ENCODE data around the gene SLC2A3. TPM values are rescaled to one million over a fixed set of nuclear protein-coding genes. Genes with fewer than 3 reads are reported as not detected.
"Not testable (repeated sequence)": the region's sequence is repeated elsewhere in the genome, so short reads cannot be mapped to it uniquely, and the experiment has no call there.

The SLC2A3 gene
- polyA plus RNA-seq, 2 donors: 1.2 to 2.1 TPM

DNA sequence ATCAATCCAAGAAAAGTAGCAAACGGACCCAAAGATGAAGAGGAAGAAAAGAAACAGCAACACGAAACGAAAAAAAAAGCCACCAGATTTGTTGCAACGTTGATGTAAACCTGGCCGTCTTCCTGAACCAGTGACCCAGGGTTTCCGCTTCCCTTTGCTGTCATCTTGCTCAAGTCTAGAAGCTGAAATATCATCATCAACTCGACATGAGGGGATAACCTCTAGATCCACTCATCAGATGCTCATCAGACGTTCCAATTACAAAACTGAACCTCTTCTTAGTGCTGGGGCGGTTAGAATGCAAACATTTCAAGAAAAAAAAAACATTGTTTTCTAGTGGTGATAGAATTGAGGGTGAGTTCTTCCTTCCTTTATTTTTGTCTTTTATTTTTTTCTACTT lies 36.3 kb upstream of the SLC2A3 start:
- not testable (repeated sequence) for H3K27ac ChIP-seq (ENCODE audit: low read depth in 2 of 2, low read length in 1 of 2); H3K27me3 ChIP-seq (ENCODE audit: control insufficient read depth in 1 of 2, insufficient read depth in 2 of 2, low read length in 2 of 2); H3K9me3 ChIP-seq (ENCODE audit: control insufficient read depth in 2 of 2, insufficient read depth in 1 of 2, low read depth in 1 of 2, low read length in 1 of 2); H3K36me3 ChIP-seq (ENCODE audit: control insufficient read depth in 2 of 2, insufficient read depth in 2 of 2, low read length in 1 of 2); H3K4me1 ChIP-seq (ENCODE audit: control insufficient read depth in 2 of 2, insufficient read depth in 2 of 2, low read length in 1 of 2); H3K4me3 ChIP-seq (ENCODE audit: low read depth in 1 of 2, low read length in 2 of 2)
- 27 to 37% methylated on average over 3 of the region's 9 CpGs for WGBS, 2 donors

DNA sequence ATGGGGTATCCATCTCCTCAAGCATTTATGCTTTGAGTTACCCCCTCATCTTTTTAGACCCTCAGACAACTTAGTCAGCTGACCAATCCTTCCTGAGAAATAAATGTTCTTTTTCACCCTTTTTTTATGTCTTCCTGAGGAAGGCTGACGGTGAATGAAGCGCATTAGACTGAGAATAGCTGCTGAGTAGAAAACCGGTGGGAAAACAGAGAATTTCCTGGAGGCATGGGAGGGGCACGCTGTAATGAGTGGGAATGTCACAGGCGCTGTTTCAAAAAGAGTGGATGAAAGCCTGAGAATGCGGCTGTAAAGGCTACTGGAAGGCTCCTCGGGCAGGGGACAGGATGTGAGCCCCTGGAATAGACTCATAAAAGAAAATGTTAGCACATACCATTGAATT lies 35.8 kb upstream of the SLC2A3 start:
- H3K9me3 ChIP-seq (ENCODE audit: control insufficient read depth in 2 of 2, insufficient read depth in 1 of 2, low read depth in 1 of 2, low read length in 1 of 2); H3K27me3 ChIP-seq (ENCODE audit: control insufficient read depth in 1 of 2, insufficient read depth in 2 of 2, low read length in 2 of 2); H3K36me3 ChIP-seq (ENCODE audit: control insufficient read depth in 2 of 2, insufficient read depth in 2 of 2, low read length in 1 of 2); H3K27ac ChIP-seq (ENCODE audit: low read depth in 2 of 2, low read length in 1 of 2); H3K4me1 ChIP-seq (ENCODE audit: control insufficient read depth in 2 of 2, insufficient read depth in 2 of 2, low read length in 1 of 2); H3K4me3 ChIP-seq (ENCODE audit: low read depth in 1 of 2, low read length in 2 of 2): not testable (repeated sequence)
- WGBS, 2 donors: 13 to 30% methylated on average over 3 to 5 of the region's 7 CpGs

DNA sequence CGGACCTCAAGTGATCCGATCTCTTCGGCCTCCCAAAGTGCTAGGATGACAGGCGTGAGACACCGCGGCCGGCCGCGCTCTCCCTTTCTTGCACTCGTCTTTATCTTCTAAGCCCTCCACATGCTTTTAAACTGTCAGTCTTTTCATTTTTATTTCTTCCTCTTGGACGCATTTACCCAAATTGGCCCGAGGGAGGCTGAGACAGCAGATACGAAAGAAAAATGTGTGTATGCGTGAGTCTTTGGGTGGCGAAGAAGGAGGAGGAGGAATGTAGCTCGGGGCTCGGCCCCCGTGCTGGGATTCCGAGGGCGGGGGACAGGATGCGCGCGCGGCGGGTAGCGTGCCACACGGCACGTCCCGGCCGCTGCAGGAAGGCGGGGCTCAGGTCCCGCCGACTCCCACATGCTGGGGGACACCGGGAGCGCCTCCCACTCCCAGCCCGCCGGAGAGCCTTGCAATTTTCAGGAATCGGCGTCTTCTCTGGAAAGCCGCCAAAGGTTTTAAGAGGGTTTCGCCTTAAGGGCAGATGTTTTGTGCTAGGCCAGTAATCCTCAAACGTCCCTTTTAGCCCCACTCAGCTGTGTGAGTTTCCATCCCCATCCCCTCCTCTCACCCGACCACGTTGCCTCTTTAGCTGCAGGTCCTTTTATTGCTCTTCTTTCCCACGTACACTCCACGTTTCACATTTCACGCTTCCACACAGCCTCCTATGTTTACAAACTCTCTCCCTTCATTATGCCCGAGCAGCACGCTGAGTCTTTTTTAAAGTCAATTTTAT lies 34.7 kb upstream of the SLC2A3 start:
- H3K9me3 ChIP-seq (ENCODE audit: control insufficient read depth in 2 of 2, insufficient read depth in 1 of 2, low read depth in 1 of 2, low read length in 1 of 2): no peaks in the 10 kb centered on the region
- no peaks in the 10 kb centered on the region for H3K27me3 ChIP-seq (ENCODE audit: control insufficient read depth in 1 of 2, insufficient read depth in 2 of 2, low read length in 2 of 2)
- H3K4me1 ChIP-seq (ENCODE audit: control insufficient read depth in 2 of 2, insufficient read depth in 2 of 2, low read length in 1 of 2): no peaks in the 10 kb centered on the region
- H3K4me3 ChIP-seq (ENCODE audit: low read depth in 1 of 2, low read length in 2 of 2): peak overlapping the region; percentile 14 to 49
- H3K36me3 ChIP-seq (ENCODE audit: control insufficient read depth in 2 of 2, insufficient read depth in 2 of 2, low read length in 1 of 2): no peaks in the 10 kb centered on the region
- H3K27ac ChIP-seq (ENCODE audit: low read depth in 2 of 2, low read length in 1 of 2): peak overlapping the region; percentile 32 to 86
- WGBS, 2 donors: 1% methylated on average over 46 to 49 of the region's 49 CpGs

DNA sequence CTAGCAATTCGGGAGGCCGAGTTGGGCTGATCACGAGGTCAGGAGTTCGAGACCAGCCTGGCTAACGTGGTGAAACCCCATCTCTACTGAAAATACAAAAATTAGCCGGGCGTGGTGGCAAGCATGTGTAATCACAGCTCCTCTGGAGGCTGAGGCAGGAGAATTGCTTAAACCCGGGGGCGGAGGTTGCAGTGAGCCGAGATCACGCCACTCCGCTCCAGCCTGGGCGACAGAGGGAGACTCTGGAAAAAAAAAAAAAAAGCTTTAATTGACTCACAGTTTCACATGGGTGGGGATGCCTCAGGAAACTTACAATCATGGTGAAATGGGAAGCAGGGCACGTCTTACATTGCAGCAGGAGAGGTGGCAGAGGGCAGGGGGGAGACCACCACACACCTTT lies 30.6 kb upstream of the SLC2A3 start:
- WGBS, 2 donors: 82 to 84% methylated on average over 14 of the region's 14 CpGs
- Histone ChIP-seq H3K36me3 (ENCODE audit: control insufficient read depth in 2 of 2, insufficient read depth in 2 of 2, low read length in 1 of 2) (no peaks in the 10 kb centered on the region), H3K4me1 (ENCODE audit: control insufficient read depth in 2 of 2, insufficient read depth in 2 of 2, low read length in 1 of 2) (no peaks in the 10 kb centered on the region), H3K27ac (ENCODE audit: low read depth in 2 of 2, low read length in 1 of 2) (no peak overlapping the region), H3K27me3 (ENCODE audit: control insufficient read depth in 1 of 2, insufficient read depth in 2 of 2, low read length in 2 of 2) (no peaks in the 10 kb centered on the region), H3K4me3 (ENCODE audit: low read depth in 1 of 2, low read length in 2 of 2) (no peak overlapping the region), H3K9me3 (ENCODE audit: control insufficient read depth in 2 of 2, insufficient read depth in 1 of 2, low read depth in 1 of 2, low read length in 1 of 2) (no peaks in the 10 kb centered on the region)

DNA sequence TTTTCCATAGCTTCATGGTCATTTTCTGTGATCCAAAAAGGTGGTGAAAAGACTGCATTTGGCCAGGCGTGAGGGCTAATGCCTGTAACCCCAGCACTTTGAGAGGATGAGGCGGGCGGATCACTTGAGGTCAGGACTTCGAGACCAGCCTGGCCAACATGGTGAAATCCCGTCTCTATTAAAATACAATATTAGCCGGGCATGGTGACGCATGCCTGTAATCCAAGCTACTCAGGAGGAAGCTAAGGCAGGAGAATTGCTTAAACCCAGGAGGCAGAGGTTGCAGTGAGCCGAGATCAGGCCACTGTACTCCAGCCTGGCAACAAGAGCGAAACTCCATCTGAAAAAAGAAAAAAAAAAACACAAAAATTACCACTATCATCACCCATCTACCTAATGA lies 28.7 kb upstream of the SLC2A3 start:
- H3K27me3 ChIP-seq (ENCODE audit: control insufficient read depth in 1 of 2, insufficient read depth in 2 of 2, low read length in 2 of 2); H3K4me1 ChIP-seq (ENCODE audit: control insufficient read depth in 2 of 2, insufficient read depth in 2 of 2, low read length in 1 of 2); H3K9me3 ChIP-seq (ENCODE audit: control insufficient read depth in 2 of 2, insufficient read depth in 1 of 2, low read depth in 1 of 2, low read length in 1 of 2); H3K4me3 ChIP-seq (ENCODE audit: low read depth in 1 of 2, low read length in 2 of 2); H3K27ac ChIP-seq (ENCODE audit: low read depth in 2 of 2, low read length in 1 of 2); H3K36me3 ChIP-seq (ENCODE audit: control insufficient read depth in 2 of 2, insufficient read depth in 2 of 2, low read length in 1 of 2): not testable (repeated sequence)
- WGBS, 2 donors: 92 to 96% methylated on average over 9 of the region's 9 CpGs

DNA sequence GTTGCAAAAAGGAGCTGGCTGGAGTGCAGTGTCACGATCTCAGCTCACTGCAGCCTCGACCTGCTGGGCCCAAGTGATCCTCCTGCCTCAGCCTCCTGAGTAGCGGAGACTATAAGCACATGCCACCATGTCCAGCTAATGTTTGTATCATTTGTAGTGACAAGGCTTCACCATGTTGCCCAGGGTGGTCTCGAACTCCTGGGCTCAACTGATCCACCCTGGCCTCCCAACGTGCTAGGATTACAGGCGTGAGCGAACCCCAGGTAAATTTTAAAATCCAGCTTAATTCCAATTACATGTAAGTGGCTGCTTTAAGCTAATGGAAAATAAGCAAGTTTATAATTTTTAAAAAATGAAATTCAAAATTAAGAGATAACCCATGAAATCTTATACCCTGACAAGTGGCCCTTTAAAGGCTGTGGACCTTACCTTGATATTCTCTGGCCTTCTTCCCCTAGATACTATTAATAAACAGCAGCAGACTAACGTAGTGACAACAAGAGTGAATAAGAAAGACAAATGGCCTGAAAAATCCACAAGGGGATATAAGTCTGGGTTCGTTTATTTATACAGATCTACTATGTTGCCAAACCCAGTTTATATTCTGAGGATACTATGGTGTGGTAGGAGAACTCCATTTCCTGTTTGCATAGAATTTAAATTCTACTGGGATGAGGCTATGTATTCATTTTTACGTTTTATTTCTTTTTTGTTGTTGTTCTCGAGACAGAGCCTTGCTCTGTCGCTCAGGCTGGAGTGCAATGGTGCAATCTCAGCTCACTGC lies 25.6 kb upstream of the SLC2A3 start:
- H3K27ac ChIP-seq (ENCODE audit: low read depth in 2 of 2, low read length in 1 of 2): no peak overlapping the region
- no peak overlapping the region for H3K4me3 ChIP-seq (ENCODE audit: low read depth in 1 of 2, low read length in 2 of 2)
- no peaks in the 10 kb centered on the region for H3K27me3 ChIP-seq (ENCODE audit: control insufficient read depth in 1 of 2, insufficient read depth in 2 of 2, low read length in 2 of 2)
- H3K9me3 ChIP-seq (ENCODE audit: control insufficient read depth in 2 of 2, insufficient read depth in 1 of 2, low read depth in 1 of 2, low read length in 1 of 2): no peaks in the 10 kb centered on the region
- no peaks in the 10 kb centered on the region for H3K4me1 ChIP-seq (ENCODE audit: control insufficient read depth in 2 of 2, insufficient read depth in 2 of 2, low read length in 1 of 2)
- WGBS, 2 donors: 79 to 85% methylated on average over 12 of the region's 12 CpGs
- no peaks in the 10 kb centered on the region for H3K36me3 ChIP-seq (ENCODE audit: control insufficient read depth in 2 of 2, insufficient read depth in 2 of 2, low read length in 1 of 2)

DNA sequence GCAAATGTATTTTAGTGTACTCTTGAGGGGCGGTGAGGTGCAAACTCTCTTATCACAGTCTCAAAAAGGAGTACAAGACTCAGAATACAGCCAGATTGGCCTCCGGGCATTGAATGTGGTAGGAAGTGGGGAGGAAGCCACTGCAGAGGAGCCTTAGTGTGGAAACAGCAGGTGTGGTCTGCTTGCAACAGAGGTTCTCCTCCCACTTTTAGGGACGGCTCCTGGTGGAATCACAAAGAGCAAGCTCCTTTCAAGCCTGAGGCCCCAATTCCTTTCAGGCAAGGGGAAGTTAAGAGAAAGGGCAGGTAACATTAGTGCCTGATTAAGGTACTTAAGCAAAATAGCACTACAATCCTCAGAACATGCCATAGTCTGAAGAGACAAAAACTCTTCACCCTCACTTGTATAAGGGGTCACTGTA lies 23.7 kb upstream of the SLC2A3 start:
- WGBS, 2 donors: 41 to 49% methylated on average over 3 of the region's 3 CpGs
- Histone ChIP-seq H3K27me3 (ENCODE audit: control insufficient read depth in 1 of 2, insufficient read depth in 2 of 2, low read length in 2 of 2) (no peaks in the 10 kb centered on the region), H3K36me3 (ENCODE audit: control insufficient read depth in 2 of 2, insufficient read depth in 2 of 2, low read length in 1 of 2) (no peaks in the 10 kb centered on the region), H3K9me3 (ENCODE audit: control insufficient read depth in 2 of 2, insufficient read depth in 1 of 2, low read depth in 1 of 2, low read length in 1 of 2) (no peaks in the 10 kb centered on the region), H3K4me3 (ENCODE audit: low read depth in 1 of 2, low read length in 2 of 2) (peak overlapping the region in 1 of 2 donors; percentile 15), H3K27ac (ENCODE audit: low read depth in 2 of 2, low read length in 1 of 2) (peak overlapping the region in 1 of 2 donors; percentile 21), H3K4me1 (ENCODE audit: control insufficient read depth in 2 of 2, insufficient read depth in 2 of 2, low read length in 1 of 2) (no peaks in the 10 kb centered on the region)

DNA sequence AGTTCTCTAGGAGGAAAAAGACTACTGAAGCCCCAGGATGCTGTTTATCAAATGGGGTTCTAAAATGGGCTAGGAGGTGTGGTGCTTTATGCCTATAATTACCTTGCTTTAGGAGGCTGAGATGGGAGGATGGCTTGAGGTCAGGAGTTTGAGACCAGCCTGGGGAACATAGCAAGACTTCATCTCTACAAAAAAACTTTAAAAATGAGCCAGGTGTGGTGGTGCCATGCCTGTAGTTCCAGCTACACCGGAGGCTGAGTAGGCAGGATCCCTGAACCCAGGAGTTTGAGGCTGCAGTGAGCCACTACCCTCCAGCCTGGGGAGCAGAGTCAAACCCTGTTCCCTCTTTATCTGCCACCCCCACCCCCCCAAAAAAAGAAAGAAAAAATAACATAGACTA lies 23.3 kb upstream of the SLC2A3 start:
- no peaks in the 10 kb centered on the region for H3K4me1 ChIP-seq (ENCODE audit: control insufficient read depth in 2 of 2, insufficient read depth in 2 of 2, low read length in 1 of 2)
- no peaks in the 10 kb centered on the region for H3K27me3 ChIP-seq (ENCODE audit: control insufficient read depth in 1 of 2, insufficient read depth in 2 of 2, low read length in 2 of 2)
- H3K36me3 ChIP-seq (ENCODE audit: control insufficient read depth in 2 of 2, insufficient read depth in 2 of 2, low read length in 1 of 2): no peaks in the 10 kb centered on the region
- no peak overlapping the region for H3K4me3 ChIP-seq (ENCODE audit: low read depth in 1 of 2, low read length in 2 of 2)
- H3K27ac ChIP-seq (ENCODE audit: low read depth in 2 of 2, low read length in 1 of 2): peak overlapping the region in 1 of 2 donors; percentile 31
- 69 to 72% methylated on average over 1 of the region's 1 CpG for WGBS, 2 donors
- H3K9me3 ChIP-seq (ENCODE audit: control insufficient read depth in 2 of 2, insufficient read depth in 1 of 2, low read depth in 1 of 2, low read length in 1 of 2): no peaks in the 10 kb centered on the region

DNA sequence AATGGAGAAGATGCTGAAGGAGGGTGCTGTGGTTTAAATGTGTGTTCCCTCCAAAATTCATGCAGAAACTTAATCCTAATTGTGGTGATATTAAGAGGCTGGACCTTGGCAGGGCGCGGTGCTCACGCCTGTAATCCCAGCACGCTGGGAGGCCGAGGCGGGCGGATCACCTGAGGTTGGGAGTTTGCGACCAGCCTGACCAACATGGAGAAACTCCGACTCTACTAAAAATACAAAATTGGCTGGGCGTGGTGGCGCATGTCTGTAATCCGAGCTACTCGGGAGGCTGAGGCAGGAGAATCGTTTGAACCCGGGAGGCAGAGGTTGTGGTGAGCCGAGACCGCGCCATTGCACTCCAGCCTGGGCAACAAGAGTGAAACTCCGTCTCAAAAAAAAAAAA lies 18.9 kb upstream of the SLC2A3 start:
- H3K36me3 ChIP-seq (ENCODE audit: control insufficient read depth in 2 of 2, insufficient read depth in 2 of 2, low read length in 1 of 2); H3K27ac ChIP-seq (ENCODE audit: low read depth in 2 of 2, low read length in 1 of 2); H3K4me3 ChIP-seq (ENCODE audit: low read depth in 1 of 2, low read length in 2 of 2); H3K9me3 ChIP-seq (ENCODE audit: control insufficient read depth in 2 of 2, insufficient read depth in 1 of 2, low read depth in 1 of 2, low read length in 1 of 2); H3K27me3 ChIP-seq (ENCODE audit: control insufficient read depth in 1 of 2, insufficient read depth in 2 of 2, low read length in 2 of 2); H3K4me1 ChIP-seq (ENCODE audit: control insufficient read depth in 2 of 2, insufficient read depth in 2 of 2, low read length in 1 of 2): not testable (repeated sequence)
- 96 to 97% methylated on average over 18 to 19 of the region's 19 CpGs for WGBS, 2 donors

DNA sequence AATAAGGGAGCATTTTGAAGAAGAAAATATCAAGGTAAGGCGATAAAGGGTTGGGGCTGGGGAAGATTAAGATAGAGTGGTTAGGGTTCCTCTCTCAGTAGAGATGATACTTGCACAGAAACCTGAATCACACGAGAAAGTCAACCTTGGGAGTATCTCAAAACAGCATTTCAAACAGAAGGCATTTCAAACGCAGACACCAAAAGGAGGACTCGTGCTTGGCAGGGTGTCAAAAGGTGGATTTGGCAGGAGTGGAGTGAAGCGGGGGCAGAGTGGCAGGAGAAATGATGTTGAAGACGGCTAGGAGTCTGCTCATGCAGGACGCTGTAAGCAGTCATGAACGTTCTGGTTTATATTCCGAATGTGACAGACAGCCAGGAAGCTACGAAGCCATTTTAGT lies 18.4 kb upstream of the SLC2A3 start:
- not testable (repeated sequence) for H3K36me3 ChIP-seq (ENCODE audit: control insufficient read depth in 2 of 2, insufficient read depth in 2 of 2, low read length in 1 of 2); H3K27ac ChIP-seq (ENCODE audit: low read depth in 2 of 2, low read length in 1 of 2); H3K9me3 ChIP-seq (ENCODE audit: control insufficient read depth in 2 of 2, insufficient read depth in 1 of 2, low read depth in 1 of 2, low read length in 1 of 2); H3K4me3 ChIP-seq (ENCODE audit: low read depth in 1 of 2, low read length in 2 of 2); H3K4me1 ChIP-seq (ENCODE audit: control insufficient read depth in 2 of 2, insufficient read depth in 2 of 2, low read length in 1 of 2); H3K27me3 ChIP-seq (ENCODE audit: control insufficient read depth in 1 of 2, insufficient read depth in 2 of 2, low read length in 2 of 2)
- WGBS, 2 donors: 39 to 45% methylated on average over 8 to 9 of the region's 10 CpGs

Measured in esophagus (tissue), 2 donors.